NCI-H2081 treated with DMSO at 0.1 percent for 48 hours (cell line): Measurements from ENCODE around the gene PSMD8.
A peak's percentile ranks its signal among the peaks of the same experiment; 100 is the strongest.
"Not testable (repeated sequence)": the region's sequence is repeated elsewhere in the genome, so short reads cannot be mapped to it uniquely, and the experiment has no call there.

Experiments
- DNase-seq: peaks from one replicate; lab custom pipeline; 2025; lab: John Stamatoyannopoulos, UW

PSMD8 gene

DNA sequence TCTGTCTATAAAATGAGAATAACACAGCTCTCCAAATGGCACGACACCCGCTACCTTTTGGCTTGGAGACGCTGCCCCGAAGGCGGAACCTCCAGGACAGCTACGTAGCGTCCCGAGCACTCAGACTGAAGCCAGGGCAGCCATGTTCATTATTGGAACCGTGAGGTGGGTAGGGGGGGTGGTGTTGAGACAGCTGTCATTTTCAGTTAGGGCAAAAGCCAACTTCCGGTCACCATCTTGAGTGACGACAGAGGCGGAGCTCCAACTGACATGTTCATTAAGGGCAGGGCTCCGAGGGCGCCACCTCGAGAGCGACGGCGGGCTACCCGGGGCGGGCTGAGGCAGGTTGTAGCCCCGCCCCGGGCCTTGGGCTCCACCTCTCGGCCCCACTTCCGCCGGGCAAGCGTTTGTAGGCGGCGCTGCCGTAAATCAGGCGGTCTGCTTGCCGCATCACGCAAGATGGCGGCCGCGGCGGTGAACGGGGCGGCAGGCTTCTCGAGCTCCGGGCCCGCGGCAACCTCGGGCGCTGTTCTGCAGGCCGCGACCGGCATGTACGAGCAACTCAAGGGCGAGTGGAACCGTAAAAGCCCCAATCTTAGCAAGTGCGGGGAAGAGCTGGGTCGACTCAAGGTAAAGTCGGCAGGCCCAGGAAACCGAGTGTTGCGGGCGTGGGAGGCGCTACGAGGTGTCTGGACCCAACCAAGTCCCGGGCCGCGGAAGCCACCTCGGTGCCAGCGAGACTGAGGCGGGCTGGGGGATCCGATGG is at the start of gene PSMD8:
Gene PSMD8, plus strand, starts transcription at position 240 of the 766 bp plus-strand sequence. Its CDS starts 31 bp downstream, at position 271.
- DNase-seq = peak; percentile 97

DNA sequence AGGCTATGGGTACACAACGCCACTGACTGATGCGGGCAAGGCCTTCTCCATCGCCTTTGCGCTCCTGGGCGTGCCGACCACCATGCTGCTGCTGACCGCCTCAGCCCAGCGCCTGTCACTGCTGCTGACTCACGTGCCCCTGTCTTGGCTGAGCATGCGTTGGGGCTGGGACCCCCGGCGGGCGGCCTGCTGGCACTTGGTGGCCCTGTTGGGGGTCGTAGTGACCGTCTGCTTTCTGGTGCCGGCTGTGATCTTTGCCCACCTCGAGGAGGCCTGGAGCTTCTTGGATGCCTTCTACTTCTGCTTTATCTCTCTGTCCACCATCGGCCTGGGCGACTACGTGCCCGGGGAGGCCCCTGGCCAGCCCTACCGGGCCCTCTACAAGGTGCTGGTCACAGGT is 47.8 kb upstream of the PSMD8 start:
- DNase-seq = no peak

DNA sequence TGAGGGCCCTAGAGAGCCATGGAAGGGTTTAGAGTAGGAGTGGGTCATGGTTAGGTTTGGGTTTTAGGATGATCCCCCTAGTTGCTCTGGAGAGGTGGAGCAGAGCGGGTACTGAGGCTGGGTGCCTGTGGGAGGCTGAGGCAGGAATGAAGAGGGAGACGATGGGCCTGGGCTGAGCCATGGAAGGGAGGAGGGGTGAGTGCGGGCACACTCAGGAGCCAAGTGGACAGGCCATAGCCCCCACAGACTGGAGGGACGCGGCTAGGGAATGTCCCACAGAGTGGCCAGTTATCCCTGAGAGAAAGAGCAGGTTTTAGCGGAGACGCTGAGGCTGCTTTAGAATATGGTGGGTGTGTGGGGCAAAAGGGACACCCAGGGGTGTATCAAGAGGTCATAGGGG is 44.7 kb upstream of the PSMD8 start:
- no peak for DNase-seq

DNA sequence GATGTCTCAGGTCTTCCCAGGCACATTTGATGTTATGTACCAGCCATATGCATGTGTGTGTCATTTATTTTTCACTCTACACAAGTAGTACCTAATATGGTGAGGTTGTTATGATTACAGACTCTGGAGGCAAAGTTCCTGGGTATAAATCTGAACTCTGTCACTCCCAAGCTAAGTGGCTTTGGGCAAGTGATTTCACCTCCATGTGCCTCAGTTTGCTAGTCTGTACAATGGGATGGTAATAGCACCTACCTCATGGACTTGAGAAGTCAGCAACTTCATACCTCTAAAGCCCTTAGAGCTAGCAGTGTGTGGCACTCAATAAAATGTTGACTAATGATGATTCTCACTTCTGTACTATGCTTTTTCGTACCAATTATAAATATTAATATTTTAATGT is 42.6 kb upstream of the PSMD8 start:
- no peak for DNase-seq

DNA sequence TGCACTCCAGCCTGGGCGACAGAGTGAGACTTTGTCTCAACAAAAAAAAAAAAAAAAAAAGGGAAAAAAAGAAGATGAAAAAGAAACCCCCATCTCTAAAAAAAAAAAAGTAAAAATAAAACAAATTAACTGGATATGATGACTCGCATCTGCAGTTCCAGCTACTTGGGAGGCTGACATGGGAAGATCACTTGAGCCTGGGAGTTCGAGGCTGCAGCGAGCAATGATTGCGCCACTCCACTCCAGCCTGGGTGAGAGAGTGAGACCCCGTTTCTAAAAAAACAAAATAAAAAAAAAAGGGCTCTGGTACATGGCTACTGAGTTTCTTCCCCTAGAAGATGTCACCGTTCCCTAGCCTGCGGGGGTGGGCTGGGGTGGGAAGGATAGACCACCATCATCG is 41.1 kb upstream of the PSMD8 start:
- DNase-seq = no peak

DNA sequence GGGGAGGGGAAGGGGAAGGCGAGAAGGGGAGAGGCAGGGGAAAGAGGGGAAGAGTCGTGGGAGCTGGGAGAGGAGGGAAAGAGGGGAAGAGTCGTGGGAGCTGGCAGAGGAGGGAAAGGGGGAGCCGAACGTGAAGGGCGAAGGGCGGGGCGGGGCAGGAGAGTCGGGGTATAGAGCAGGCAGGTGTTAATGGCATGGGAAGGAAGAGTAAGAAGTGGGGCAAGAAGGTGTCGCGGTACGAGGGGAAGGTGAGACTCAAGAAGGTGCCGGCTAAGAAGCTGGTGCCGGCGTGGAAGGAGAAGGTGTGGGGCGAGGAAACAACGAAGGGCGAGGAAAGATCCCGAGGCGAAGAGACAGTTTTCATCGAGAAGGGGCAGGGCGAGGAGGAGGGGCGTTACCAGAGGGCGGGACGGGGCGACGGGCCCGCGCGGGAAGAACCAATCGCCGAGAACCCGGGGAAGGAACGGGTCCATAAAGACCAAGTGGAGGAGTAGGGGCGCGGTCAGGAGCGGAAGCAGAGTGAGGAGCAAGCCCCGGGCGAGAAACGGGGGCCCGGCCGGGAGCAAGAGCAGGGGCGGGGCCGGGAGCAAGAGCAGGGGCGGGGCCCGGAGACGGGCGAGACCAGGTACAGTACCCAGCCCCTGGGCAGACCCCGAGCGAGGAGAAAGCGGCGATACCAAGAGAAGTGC is 38.3 kb upstream of the PSMD8 start:
- DNase-seq = peak; percentile 60

DNA sequence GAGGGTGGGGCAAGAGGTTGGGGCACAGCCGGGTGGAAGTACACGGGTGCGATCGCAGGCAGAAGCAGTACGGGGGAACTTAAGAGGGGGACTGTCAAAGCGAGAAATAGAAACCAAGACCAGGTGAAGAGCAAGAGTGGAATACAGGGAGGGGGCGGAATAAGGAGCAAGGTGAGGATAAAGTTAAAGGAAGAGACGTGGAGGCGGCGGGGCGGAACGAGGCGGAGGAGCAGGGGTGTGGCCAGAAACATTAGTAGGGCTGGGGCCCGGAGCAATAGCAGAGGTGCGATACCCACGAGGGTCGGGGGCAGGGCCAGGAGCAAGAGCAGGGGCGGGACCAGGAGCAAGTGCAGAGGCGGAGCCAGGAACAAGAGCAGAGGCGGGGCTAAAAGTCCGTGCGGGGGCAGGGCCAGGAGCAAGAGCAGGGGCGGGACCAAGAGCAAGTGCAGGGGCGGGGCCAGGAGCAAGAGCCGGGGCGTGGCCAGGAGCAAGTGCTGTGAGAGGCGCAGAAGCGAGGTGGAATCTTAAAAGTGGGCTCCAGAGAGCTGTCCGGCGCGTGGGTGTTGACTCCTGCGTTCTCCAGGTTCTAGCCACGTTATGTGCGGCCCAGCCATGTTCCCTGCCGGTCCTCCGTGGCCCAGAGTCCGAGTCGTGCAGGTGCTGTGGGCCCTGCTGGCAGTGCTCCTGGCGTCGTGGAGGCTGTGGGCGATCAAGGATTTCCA is 37.6 kb upstream of the PSMD8 start:
- DNase-seq = peak; percentile 56

DNA sequence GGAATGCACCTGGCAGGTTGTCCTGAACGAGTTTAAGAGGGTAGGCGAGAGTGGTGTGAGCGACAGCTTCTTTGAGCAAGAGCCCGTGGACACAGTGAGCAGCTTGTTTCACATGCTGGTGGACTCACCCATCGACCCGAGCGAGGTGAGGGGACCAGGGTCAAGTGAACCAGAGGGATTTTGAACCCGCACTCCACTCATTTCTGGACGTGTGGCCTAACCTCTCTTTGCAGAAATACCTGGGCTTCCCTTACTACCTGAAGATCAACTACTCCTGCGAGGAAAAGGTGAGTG is 37.1 kb upstream of the PSMD8 start:
- no peak for DNase-seq

DNA sequence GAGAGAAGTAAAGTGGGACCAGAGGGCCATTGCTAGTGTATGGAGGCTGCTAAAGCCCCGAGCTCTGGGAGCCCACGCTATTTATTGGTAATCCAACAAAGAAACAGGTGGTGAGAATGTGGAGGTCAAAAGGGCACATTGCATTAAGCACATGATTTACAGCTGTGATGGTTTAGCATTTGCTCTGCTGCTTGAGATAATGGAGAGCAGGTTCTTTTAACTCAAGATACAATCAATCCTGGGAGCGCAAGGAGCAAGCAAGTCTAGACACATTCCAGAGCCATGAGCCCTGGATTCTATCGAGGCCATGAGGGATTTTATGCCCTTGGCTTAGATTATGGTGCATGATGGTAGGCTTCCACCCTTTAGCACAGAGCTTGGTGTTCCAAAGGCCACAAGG is 35.4 kb upstream of the PSMD8 start:
- not testable (repeated sequence) for DNase-seq

DNA sequence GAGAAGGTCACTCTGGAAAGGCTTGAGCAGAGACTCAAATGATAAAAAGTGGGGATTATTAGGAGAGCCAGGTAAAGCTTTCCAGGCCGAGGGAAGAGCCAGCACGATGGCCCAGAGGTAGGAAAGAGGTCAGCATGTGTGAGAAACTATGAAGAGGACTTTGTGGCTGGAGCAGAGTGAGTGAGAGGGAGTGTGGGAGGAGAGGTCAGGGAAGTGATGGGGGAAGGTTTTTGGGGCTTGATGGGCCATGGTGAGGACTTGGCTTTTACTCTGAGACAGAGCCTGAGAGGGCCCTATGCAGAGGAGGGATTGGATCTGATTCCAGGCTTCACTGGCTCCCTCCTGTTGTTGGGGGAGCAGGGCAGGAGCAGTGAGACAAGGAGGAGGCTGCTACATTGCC is 33.4 kb upstream of the PSMD8 start:
- DNase-seq = no peak

DNA sequence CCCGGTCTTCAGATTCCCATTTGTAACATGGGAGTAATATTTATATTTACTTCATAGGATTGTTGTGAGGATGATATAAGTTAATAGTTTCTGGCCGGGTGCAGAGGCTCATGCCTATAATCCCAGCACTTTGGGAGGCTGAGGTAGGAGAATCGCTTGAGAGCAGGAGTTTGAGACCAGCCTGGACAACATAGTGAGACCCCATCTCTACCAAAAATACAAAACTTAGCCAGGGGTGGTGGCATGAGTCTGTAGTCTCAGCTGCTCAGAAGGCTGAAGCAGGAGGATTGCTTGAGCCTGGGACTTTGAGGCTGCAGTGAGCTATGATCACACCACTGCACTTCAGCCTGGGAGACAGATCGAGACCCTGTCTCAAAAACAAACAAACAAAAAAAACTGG is 27.5 kb upstream of the PSMD8 start:
- DNase-seq = no peak

DNA sequence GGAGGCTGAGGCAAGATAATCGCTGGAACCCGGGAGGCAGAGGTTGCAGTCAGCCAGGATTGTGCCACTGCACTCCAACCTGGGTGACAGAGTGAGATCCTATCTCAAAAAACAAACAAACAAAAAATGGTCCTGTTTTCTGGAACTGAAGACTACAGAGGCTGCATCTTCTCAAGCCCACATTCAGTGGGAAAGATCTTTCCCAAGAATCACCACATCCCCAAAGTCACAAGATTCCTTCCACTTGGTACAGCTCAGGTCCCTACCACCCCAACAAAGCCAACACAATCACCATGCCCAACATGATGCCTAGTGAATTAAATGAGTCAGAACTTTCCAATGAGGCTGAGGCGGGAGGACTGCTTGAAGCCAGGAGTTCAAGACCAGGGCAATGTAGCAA is 23.5 kb upstream of the PSMD8 start:
- DNase-seq = no peak

DNA sequence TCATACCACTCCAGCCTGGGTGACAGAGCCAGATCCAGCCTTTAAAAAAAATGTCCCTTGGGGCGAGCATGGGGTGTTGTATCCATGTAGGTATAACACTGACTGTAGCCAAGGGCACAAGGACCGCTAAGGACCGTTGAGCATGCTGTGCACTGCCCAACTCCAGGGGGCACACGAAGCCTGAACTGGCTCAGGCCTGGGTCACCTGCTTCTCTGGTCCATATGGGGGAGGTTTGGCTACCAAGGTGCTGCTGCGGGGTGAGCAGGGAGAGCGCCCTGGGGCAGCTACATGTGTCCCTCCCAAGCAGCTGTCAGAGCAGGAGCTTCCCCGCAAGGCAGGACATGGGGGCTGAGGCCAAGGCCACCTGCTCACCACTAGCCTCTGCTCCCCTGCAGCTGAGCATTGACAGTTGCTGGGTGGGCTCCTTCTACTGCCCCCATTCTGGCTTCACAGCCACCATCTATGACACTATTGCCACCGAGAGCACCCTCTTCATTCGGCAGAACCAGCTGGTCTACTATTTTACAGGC is 22.4 kb upstream of the PSMD8 start:
- DNase-seq = no peak

DNA sequence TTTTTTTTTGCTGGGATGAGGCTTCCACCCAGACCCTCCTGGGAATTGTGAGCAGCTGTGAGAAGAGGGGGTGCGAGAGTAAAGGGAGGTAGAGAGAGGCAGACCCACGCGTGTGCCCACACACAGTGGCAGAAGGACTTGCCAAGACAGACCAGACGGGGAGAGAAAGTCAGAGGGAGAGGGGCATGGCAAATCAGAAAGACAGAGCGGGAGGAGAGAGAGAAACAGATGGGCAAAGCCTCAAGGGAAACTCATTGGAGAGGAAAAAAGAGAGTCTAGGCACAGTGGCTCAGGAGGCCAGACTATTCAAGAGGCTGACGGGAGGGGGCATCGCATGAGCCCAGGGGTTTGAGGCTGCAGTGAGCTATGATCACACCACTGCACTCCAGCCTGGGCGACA is 21.8 kb upstream of the PSMD8 start:
- no peak for DNase-seq

DNA sequence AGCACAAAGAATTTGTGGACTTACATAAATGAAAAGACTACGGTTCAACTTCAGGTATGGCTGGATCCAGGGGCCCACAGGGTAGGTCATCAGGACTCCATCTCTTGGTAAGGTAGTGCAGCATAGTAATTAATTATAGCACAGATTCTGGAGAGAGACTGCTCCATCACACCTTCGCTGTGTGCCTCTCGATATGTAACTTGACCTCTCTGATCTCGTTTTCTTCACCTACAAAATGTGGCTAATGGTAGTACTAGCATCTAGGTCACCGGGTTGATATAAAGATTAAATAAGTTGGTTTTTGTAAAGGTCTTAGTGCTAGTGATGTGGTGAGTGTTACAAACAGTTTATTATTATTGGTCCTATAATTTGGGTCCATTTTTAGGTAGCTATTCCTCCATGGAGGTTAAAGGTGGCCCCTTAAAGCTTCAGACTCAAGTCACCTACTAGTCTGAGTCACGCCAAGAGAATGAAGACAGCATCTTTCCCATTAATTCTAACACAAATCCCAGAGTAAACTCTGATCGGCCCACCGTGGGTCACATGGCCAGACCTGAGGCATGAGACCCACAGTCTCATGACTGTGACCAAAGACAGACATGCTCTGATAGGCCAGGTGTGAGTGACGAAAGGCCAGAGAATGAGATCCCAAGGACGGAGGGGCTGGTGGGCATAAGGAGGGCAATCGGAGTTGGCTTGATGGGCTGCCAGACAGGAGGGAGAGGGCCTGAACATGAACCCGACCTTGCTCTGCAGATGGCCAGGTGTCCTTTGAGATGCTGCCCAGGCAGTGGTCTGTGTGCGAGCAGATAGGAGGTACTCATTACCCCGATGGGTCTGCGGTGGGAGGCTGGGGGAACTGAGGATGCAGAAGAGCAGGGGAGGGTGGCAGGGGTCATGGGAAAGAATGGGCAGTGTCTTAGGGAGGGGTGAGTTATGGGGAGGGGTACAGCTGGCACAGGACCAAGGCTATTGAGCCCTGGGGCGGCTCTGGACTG is 18.3 kb upstream of the PSMD8 start:
- no peak for DNase-seq

DNA sequence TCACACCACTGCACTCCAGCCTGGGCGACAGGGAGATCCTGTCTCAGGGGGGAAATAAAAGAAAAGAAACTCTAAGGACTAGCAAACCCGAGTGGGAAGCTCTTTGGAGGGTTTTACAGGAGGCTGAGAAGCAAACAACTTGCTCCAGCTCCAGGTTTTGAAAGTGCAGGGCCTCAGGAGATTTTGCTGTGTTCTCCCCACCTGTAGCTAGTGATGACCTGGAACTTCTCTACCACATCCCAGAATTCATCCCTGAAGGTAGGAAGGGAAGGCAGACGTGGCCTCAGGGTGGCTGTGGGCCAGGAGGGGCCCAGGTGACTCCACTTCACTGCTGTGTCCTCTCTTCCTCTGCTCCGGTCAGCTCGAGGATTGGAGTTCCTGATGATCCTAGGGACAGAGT is 16.3 kb upstream of the PSMD8 start:
- no peak for DNase-seq

DNA sequence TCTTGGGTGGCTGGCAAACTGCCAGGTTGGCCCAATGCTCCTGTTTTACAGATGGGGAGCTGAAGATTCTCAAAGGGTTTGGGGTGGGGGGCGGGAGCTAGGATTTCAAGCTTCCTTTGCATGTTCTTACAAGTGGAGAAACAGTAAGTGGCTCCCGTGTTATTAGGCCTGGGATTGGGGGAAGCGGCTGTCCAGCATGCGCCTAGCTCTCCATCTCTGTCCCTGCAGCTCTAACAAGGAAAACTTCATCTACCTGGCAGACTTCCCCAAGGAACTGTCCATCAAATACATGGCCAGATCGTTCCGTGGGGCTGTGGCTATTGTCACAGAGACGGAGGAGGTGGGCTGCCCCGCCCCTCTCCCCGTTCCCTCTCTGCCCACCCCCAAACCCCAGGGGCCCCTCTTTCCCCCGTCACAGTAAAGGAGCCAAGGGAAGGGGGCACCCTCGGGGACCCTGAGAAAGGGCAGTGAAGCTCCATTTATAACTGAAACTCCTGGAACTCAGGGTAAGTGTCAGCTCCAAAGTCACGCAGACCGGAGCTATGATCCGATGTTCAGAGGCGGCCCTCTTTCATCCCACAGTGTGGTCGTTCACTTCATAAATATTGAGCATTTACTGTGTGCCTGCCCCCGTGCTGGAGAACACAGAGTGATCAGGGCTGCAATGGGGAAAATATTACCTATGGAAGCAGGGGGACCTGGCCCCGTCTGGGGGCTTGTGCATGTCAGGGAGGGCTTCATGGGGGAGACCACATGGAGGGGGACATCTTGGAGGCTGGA is 14.9 kb upstream of the PSMD8 start:
- no peak for DNase-seq

DNA sequence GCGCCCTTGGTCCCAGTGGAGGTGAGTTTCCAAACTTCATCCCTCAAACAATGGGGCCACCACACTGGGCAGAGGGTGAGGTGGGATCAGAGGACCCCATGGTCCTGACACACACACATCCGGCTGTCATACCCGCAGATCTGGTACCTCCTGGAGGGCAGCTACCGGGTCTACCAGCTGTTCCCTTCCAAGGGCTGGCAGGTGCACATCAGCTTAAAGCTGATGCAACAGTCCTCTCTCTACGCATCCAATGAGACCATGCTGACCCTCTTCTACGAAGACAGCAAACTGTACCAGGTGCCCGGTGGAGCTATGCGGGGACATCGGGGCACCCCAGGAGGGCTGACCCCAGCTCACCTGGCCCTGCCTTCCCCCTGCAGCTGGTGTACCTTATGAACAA is 14.0 kb upstream of the PSMD8 start:
- DNase-seq = no peak

DNA sequence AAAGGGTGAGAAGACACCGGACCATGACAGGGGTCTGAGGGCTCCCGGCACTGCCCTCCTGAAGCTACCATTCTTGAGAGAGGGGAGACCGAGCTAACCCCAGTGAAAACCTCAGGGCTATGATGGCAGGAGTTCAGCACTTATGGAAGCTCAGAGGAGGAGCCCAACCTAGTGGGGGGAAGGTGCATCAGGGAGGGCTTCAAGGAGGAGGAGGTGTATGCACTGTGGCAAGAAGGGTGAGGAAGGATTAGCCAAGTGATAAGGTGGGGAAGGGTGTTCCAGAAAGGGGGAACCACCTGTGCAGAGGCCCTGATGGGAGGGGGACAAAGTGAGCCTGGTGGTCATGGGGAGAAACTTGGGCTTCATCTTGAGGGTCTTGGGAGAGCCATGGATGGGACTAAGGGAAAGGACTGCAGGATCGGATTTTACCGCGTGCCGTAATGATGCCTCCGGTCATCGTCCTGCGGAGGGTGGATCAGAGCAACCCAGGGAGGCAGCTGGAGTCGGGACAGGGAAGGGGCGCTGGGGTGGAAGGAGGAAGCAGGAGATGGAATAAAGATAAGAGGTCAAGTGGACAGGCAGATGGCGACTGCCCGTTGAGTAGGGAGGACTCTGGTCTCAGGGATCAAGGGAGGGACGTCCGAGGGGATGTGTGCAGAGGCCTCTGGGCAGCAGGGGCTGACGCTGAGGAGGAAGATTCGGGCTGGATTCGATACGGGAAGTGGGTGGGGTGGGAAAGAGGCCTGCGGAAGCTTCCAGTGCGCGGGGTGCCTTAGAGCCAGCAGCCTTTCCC is 13.3 kb upstream of the PSMD8 start:
- DNase-seq = no peak

DNA sequence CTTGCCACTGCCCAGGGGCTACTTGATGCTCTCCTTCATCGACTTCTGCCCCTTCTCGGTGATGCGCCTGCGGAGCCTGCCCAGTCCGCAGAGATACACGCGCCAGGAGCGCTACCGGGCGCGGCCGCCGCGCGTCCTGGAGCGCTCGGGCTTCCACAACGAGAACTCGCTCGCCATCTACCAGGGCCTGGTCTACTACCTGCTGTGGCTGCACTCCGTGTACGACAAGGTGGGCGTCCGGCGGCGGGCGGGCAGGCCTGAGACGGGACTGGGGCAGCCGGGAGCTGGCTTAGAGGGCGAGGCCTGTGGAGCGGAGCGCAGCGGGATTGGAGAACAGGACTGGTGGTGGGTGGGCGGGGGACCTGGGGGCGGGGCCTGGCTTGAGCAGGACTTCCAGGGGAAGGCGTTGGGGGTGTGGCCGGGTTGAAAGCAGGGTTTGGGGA is 12.7 kb upstream of the PSMD8 start:
- no peak for DNase-seq
